ENCODE data around the gene NFIX.

- TF ChIP-seq CTCF (conservative IDR thresholded peaks at IDR 0.05) (no peak), ZFX (IDR thresholded peaks at IDR 0.05) (no peak)
Observed at GRCh38 chr19:13109361-13110098, 114.3 kb downstream of the NFIX start.

All from C4-2B (cell line).